HG03460 (cell line): ENCODE measurements around the gene ADI1.
"Not testable (repeated sequence)": the region's sequence is repeated elsewhere in the genome, so short reads cannot be mapped to it uniquely, and the experiment has no call there.

Experiments used
- ATAC-seq: cut with Tn5 transposase; IDR thresholded peaks from one replicate; pipeline ENCODE4 v1.9.1; 2021; ENCODE audit not compliant: unreplicated experiment

Gene ADI1

DNA sequence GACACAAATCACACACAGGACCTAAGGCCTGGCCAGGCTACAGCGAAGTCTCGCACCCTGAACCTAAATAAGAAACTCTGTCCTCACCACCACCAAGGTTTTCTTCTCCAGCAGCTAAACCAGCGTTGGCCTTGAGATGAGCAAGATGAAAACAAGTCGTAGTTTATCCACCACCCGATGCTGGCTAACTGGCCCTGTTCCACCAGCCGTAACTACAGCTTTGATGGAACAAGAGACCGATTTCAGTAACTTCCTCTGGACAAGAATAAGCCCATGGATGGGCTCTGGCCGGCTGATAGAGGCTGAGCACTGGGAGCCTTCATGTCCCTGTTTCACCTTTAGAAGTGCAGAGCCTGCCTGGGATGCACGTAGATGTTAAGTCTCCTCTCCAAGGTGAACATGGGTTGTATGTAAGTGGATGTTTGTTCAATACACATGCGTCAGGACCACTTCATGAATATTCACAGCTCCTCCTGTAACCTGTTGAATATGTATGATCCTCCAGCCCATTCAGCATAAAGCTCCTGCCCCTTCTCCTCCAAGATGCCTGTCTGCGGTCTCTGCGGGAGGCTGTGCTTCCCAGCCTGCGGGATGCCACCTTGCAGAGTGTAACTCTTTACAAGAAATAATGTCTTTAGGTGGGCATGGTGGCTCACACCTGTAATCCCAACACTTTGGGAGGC lies 24.2 kb downstream of the ADI1 start:
- no peak for ATAC-seq

DNA sequence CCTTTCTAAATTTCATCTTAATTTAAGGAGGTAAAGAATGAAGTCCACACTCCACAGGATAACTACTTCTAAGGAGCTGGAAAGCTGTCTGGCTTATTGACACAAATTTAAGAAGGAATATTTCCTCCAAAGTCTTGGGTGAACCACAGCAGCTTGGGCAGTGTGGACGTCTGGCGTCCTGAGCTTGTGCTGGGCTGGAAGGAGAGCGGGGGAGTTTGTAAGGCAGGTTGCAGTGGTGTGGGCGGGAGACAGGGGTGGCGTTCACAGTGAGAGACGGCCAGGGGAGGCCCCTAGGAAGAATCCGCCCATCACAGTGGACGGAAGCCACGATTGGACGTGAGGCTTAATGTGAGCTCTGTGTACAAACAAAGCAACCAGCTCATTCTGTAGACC lies 25.7 kb downstream of the ADI1 start:
- ATAC-seq, result no peak

DNA sequence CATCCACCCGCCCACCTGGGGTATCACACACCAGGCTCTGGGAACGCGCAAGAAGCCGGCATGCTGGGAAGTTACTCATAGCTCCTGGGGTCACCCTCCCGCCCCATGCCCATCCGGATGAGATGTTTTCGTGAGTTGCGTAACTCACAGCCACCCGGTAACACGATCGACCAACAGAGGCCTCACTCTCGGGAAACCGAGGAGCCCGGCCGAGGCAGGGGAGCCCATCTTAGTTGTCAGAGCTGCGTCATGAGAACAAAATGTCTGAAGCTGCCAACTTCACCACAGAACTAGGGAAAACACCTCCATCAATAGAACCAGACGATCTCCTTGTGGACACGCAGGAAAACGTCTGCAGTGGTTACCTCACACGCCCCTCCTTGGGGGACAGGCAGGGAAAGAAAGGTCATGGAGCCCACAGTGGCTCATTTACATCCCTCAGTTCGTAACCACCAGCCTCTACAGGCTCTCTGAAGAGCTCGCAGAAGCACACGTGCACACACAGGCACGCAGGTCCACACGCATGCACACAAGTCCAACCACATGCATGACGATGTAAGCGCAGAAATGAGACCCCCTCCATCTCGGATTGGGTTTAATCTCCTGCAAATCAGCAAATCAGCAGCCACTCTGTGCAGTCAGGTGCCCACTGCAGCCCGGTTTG lies 26.2 kb downstream of the ADI1 start:
- ATAC-seq, result no peak

DNA sequence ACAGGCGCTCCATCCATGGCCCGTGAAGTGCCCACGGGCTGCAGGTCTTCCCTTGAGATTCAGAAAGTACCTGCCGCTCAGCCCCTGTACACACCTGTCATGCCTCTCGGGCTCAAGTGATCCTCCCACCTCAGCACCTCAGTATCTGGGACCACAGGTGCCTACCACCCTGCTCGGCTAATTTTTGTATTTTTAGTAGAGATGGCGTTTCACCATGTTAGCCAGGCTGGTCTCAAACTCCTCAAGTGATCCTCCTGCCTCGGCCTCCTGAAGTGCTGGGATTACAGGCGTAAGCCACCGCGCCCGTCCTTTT lies 26.9 kb downstream of the ADI1 start:
- not testable (repeated sequence) for ATAC-seq

DNA sequence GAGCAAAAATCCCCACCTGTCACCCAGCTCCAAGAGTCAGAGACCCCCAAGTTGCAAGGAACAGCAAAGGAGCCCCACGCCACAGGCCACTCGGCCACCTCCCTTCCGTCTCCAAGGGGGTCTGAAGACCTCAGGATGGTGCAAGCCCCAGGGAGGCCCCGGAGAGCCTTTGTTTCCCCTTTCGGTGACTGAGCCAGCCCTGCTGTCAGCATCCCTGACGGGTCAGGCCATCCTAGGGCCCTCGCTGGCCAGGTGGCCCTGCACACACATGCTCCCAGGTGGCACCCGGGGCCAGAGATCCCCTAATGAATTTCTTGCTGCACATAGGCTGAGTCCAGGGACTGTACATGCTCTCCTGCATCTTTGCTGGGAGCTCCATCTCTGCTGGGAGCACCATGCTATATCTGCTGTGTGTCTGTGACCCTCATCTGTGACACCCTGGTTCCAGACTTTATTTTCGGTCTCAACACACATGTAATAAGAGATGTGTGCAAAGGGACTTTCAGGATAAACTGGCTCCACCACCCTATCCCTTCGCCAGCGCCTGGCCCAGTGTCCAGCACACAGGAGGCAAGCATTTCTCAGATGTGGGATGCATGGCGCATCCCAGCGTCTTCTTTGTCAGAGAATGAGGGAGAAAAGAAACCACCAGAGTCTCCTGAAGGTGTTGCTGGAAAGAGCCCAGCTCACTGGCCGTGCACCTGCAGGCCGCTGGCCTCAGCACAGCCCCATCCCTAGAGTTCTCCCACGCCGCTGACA lies 27.4 kb downstream of the ADI1 start:
- no peak for ATAC-seq

DNA sequence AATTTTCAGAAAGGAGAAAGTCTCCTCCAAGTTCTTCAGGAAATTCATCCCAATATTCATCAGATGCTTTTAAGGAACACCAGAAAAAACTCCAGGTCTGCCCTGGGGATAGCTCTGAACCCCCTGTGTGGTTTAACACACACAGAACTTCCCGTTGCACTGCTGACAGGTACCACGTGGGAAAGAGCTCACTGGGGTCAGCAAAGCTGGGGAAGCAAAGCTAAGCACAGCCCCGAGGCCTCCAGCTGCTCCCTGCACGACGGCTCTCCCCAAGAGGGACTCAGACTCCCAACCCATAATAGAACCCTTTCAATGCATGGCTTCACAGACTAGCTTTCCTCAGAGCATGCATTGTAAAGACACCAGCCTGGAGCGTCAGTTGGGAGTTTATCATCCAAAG lies 28.0 kb downstream of the ADI1 start:
- no peak for ATAC-seq

DNA sequence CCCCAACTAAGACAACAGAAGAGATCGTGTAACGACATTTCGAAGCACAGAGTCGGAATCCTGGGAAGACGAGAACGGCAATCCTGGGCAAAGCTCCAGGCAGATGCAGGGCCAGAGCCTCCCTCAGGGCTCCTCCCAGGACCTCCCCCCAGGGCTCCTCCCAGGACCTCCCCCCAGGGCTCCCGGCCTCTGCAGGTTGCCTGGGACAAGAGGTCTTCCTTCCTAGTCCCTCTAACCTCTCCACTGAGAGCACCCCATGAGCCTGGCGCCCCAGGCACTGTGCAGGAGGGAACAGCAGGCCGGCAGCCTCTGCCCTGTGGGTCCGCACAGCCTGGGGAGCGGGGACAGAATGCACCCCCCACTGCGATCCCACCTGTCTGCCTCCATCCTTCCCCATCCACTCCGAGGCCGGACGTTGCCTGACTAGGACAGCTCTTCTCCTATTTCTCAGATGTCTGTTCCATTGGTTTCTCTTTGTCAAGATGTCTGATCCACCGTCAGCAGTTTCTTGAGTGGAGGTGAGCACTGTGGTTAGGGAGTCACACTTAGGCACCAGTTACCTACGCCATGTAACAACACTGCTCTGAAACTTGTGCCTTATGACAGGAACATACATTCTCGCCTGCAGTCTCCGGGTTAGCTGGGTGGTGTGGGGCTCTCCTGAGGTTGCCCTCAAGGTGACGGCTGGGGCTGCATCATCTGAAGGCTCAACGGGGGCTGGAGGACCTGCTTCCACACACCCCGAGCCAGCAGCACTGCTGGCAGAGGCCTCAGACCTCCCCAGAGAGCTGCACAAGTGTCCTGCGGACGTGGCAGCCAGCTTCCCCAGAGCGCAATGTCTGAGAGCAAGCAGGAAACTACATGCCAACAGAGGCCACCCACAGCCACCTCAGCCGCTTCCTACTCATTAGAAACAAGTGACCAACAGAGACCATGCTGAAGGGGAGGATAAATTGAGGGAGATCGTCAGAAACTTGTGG lies 28.9 kb downstream of the ADI1 start:
- ATAC-seq, result no peak

DNA sequence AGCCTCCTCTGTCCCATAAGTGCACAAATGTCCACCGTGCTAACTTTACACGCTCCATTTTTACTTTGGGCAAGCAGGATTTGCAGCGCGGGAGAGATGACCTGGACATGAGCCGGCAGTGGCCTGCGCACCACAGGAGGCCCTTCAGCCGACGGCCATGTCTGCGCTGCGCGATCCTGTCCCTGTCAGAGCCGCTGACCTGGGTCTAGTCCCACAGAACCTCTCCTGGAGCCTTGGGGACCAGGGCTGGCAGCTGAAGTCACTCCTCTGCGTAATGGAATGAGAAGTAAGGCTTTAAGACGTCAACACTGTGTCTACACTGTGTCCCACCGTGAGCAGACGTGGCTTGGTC lies 29.6 kb downstream of the ADI1 start:
- no peak for ATAC-seq

DNA sequence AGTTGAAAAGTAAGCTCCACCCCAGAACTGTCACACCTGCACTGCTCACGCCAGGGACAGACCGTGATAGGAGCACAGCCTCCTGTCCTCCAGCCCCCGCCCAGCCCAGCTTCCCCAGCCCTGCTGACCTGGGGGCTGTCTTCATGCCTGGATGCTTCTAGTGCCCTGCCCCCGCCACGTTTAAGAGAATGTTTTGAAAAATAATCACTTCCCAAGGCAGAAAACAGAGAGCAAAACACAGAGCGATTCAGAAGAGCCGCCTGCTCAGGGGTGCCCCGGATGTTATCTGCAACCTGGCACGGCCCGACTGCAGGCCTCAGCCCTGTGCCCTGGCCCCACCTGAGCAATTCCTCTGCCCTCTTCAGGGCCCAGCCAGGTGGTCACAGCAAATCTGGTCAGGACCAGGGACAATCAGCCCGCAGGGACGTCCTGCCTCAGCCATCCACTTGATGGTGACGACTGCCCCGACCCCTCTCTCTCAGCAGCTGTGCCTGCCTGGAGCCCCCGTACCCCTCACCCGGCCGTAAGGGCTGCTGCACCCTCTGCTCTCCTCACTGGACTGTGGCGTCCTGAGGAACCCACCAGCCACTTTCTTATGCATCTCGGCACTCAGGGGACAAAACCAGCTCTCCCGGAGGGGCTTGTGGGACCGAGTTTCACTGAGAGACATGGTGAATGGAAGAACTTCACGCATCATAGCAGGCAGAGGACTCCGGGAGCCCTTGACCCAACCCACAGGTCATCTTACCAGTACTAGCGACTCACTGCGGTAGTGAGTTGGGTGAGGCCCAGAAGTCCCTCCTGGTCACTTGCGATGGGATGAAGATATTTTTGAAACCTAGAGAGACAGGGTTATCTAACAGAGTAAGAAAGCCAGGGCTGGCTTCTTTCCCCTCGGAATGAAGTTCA lies 30.2 kb downstream of the ADI1 start:
- no peak for ATAC-seq

DNA sequence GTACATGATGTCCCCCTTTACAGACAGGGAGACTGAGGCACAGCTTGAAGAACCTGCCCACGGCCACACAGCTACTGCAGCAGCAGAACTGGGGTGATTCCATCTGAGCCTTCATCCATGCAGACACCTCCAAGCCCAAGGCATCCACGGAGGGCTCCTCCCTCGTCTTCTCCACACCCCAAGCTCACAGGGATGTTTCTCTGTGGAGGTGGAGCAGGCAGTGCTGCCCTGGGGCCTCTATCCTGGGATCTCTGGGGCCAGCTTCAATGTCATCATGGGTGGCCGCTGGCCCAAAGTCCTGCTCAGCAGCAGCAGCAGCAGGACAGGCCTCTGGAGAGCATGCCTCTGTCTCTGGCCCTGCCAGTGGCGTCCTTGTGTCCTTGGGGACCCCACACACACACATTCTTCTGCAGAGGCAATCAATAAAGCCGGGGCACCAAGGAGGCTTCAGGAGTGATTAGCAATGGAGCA lies 31.2 kb downstream of the ADI1 start:
- ATAC-seq, result no peak

DNA sequence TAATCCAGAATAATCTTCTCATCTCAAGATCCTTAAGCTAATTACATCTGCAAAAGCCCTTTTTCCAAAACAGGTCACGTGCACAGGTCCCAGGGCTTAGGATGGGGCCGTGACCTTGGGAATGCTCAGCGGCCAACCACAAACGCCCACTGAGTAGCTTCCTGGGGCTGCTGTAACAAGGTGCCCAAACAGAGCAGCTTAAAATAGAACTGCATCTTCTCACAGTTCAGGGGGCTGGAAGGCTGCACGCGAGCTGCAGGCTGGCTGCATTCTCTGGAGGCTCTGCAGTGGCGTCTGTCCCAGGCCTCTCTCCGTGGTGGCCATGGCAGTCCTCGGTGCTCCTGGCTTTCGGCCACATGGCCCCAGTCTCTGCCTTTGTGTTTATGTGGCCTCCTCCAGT lies 31.9 kb downstream of the ADI1 start:
- no peak for ATAC-seq

DNA sequence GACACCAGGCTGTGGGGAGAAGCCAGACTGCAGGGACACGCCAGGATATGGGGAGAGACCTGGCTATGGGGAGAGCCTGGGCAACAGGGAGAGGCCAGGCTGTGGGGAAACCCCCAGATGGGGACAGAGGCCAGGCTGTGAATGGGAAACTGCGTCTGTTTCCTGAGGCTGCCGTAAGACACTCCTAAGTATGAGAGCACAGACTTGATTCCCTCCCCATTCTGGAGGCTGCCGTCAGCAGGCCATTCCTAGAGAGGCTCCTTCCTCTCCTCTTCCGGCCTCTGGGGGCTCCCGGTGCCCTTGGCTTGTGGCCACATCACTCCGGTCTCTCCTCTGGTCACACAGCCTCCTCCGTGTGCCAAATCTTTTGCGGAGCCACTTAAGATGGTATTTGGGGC lies 32.3 kb downstream of the ADI1 start:
- ATAC-seq, result no peak

DNA sequence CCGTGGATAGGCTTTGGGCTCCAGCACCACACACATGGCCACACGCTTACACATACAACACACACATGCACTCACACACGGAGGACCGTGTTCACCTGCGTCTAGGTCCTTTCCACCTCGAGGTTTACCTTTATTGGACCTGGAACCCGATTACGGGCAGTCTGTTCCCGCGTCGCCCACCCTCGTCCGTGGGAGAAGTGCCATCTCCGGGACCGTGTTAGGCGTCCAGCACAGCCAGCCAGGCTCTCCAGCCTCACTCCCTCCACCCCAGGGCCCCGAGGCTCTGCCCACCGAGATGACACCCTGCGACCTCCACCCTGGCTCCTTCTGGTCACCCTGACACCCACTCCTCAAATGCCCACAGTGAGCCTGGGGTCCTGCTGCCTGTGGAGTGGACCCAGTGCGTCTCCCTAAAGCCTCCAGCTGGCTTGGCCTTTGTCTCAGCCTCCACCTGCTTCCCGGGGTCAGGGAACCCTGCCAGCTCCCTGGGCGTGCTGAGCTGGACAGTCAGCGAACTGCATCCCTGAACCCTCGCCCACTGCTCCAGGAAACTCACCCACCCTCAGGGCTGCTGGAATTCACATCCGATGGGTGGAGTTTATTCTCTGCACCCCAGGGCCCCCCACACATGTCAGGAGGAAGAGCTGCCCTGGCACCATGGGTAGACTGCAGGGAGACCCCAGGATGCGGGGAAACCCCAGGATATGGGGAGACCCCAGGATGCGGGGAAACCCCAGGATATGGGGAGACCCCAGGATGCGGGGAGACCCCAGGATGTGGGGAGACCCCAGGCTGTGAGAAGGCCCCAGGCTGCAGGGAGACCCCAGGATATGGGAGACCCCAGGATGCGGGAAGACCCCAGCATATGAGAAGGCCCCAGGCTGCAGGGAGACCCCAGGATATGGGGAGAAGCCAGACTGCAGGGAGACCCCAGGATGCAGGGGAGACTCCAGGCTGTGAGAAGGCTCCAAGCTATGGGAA lies 33.0 kb downstream of the ADI1 start:
- ATAC-seq, result no peak

DNA sequence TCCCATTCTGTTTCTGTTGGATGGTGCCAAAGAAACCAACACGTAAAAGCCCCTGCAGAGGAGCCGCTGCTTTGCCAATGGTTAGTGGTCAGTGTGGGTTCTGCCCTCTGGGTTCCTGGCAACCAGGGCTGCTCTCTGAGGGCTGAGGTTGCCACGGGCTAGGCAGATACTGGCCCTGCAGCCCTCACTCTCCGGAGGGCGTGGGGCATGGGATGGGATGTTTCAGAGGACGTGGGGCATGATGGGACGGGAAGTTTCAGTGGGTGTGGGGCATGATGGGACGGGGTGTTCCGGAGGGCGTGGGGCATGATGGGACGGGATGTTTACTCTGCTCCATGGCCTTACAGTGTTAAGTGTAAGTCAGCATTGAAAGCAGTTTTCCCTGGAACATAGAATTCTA lies 34.2 kb downstream of the ADI1 start:
- ATAC-seq, result no peak

DNA sequence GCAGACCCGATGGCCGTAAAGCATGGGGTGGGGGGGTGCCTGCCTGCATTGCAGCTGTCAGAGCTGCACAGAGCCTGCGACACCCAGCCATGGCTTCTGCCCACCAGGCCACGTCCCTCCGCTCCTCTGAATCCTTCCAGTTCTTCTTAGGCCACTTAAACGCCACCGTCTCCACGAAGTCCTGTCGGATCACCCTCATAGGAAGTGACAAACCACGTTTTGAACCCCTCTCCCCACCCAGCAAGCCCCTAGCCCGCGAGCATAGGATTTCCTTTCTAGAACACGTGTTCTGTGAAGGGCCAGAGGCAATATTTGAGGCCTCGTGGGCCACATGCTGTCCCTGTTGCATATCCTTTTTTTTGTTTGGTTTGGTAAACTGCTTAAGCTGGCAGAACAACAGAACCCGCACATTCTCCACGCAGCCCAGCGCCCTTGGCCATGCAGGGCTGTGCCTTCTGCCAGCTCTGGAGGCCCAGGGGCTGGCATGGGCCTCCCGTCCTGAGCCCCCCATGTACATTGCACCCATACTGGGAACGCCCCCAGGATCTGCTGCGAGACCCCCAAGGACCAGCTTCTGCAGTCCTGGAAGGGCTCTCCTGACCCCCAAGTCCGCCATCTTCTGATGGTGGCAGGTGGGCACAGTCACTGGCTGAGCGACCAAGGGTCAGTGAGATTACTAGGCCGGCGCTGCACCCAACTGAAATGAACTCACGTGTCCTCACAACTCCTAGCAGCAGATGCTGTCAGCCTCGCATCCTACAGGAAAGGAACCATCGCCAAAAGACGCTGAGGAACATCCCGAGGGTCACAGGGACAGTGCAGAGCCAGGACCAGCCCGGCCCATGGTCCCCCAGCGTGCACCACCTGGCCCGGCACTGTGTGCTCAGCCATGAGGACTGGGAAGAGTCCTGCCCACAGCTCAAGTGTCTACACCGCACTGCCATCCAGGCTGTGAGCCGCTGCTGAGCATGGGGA lies 35.1 kb downstream of the ADI1 start:
- ATAC-seq, result no peak

DNA sequence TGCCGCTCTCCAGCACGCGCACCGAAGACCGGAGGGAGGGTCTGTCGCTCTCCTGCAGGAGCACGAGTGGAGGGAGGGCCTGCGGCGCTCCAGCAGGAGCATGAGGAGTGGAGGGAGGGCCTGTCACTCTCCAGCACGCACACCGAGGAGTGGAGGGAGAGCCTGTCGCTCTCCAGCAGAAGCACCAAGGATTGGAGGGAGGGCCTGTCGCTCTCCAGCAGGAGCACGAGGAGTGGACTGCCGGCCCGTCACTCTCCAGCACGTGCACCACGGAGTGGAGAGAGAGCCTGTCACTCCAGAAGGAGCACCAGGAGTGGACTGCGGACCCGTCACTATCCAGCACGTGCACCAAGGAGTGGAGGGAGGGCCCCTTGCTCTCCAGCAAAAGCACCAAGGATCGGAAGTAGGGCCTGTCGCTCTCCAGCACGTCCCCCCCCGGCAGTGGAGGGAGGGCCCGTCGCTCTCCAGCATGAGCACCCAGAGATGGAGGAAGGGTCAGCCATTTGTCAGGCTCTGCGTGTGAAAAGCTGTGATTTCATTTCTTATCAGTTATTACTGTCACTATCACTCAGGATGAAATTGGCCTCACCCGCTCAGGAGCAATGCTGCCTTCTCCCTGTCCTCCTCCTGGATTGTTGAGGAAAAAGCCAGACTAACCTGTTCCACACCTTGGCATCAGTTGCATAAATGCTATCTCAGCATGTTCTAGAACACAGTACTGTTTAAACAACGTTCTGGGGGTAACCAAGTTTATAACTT lies 35.9 kb downstream of the ADI1 start:
- no peak for ATAC-seq

DNA sequence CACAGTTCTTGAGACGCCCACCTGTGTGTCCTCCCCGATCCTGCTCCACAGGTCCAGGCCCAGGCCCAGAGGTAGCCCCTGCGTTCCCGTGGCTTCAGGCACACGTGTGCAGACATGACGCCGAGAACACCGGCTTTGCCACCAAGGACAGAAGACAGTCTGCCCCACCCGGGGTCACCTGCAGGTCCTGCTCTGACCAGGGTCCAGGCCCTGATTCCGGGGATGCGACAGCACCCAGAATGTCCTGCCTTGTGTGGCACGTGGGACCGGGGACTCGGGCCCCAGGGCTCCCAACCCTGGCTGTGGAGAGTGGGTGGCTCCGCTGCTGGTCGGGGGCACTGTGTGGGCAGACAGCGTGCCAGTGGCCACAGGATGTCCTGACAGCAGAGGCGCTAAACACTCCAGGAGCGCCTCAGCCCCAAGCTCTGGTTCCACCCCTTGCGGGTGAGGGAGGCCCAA lies 36.9 kb downstream of the ADI1 start:
- ATAC-seq, result no peak
